Sigmoid colon (tissue), 4 donors: ENCODE measurements around the gene SPOCK1.

Source experiments
- POLR2A ChIP-seq, 2 donors: fragments of 450-650 bp; IDR thresholded peaks; one replicate each; pipeline ENCODE4 v1.6.1; 2016; ENCODE audit warnings: antibody characterized with exemption in 2 of 2, mild to moderate bottlenecking in 2 of 2, moderate library complexity in 2 of 2
- POLR2AphosphoS5 ChIP-seq, 4 donors: sonication (generic); formaldehyde crosslinking; IDR thresholded peaks; one replicate each; pipeline ENCODE4 v1.6.1; 2017; ENCODE audit warnings: antibody characterized with exemption in 4 of 4
- TF ChIP-seq, protein P1 (sequence below), 4 experiments: fragments of 450-650 bp in 3 of 4; fragments of 200-600 bp in 1 of 4; IDR thresholded peaks; one replicate each; pipeline ENCODE4 v1.5.1; 2016 to 2019; ENCODE audit warnings: antibody characterized with exemption in 4 of 4, mild to moderate bottlenecking in 3 of 4, moderate library complexity in 2 of 4

- TF ChIP-seq POLR2A (IDR thresholded peaks at IDR 0.05) (no peak), POLR2AphosphoS5 (IDR thresholded peaks at IDR 0.05) (no peak)
- TF ChIP-seq, protein P1, sequence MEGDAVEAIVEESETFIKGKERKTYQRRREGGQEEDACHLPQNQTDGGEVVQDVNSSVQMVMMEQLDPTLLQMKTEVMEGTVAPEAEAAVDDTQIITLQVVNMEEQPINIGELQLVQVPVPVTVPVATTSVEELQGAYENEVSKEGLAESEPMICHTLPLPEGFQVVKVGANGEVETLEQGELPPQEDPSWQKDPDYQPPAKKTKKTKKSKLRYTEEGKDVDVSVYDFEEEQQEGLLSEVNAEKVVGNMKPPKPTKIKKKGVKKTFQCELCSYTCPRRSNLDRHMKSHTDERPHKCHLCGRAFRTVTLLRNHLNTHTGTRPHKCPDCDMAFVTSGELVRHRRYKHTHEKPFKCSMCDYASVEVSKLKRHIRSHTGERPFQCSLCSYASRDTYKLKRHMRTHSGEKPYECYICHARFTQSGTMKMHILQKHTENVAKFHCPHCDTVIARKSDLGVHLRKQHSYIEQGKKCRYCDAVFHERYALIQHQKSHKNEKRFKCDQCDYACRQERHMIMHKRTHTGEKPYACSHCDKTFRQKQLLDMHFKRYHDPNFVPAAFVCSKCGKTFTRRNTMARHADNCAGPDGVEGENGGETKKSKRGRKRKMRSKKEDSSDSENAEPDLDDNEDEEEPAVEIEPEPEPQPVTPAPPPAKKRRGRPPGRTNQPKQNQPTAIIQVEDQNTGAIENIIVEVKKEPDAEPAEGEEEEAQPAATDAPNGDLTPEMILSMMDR (IDR thresholded peaks at IDR 0.05), result no peak
These were observed 98.6 kb downstream of the SPOCK1 start for GRCh38 chr5:137400571-137400970.
